ENCODE results near the gene RAB26. TPM values are rescaled to one million over a fixed set of nuclear protein-coding genes. Genes with fewer than 3 reads are reported as not detected.

The RAB26 gene
- total RNA-seq, 2 donors from 2014 or later = 18.2 to 24.5 TPM

DNA sequence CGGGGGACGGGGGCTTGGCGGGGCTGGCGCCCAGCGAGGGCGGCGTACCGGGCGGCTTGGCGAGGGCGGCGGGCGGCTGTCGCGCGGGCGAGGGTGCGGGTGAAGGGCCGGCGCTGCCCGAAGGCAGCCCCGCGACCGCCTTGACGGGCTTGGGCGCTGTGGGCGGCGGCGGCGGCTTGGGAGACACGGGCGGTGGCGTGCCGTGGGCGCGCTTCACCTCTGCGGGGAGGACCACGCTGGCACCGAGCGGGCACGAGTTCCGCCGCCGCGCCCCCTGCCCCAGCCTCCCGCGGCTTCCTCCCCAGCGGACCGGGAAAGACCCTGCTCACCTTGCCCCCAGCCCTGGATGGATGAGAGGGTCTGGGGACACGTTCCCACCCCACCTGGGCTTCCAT is 30.7 kb downstream of the RAB26 start:
- Histone ChIP-seq H3K27ac (no peak overlapping the region), H3K9ac (ENCODE audit: low read depth in 2 of 2, low read length in 2 of 2) (no peak overlapping the region), H3K36me3 (peaks cover 4% of the 10 kb centered on the region), H3K27me3 (no peaks in the 10 kb centered on the region), H3K4me1 (no peaks in the 10 kb centered on the region), H3K4me3 (no peak overlapping the region), H3K9me3 (no peaks in the 10 kb centered on the region)
- TF ChIP-seq, protein P1, sequence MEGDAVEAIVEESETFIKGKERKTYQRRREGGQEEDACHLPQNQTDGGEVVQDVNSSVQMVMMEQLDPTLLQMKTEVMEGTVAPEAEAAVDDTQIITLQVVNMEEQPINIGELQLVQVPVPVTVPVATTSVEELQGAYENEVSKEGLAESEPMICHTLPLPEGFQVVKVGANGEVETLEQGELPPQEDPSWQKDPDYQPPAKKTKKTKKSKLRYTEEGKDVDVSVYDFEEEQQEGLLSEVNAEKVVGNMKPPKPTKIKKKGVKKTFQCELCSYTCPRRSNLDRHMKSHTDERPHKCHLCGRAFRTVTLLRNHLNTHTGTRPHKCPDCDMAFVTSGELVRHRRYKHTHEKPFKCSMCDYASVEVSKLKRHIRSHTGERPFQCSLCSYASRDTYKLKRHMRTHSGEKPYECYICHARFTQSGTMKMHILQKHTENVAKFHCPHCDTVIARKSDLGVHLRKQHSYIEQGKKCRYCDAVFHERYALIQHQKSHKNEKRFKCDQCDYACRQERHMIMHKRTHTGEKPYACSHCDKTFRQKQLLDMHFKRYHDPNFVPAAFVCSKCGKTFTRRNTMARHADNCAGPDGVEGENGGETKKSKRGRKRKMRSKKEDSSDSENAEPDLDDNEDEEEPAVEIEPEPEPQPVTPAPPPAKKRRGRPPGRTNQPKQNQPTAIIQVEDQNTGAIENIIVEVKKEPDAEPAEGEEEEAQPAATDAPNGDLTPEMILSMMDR (IDR thresholded peaks at IDR 0.05) = no peak
- intact Hi-C loops (cut with DNase I) = no loop called here
- DNase-seq = no peak

DNA sequence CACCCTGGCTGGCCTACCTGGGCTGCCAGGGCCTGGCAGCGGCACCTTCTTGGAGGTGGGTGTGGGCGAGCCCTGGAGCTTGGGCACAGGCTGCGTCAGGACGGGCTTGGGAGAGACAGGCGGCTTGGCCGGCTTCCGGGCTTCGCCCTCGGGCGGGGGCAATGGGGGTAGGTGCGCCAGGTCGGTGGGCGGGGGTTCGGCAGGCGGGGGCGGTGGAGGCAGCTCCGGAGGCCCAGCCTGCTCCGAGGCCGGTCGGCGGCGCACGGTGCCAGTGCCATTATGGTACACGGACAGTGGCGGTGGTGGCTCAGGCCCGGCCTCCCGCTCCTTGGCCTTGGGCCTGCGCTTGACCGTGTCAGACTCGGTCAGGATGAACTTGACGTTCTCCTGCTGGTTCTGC is 31.2 kb downstream of the RAB26 start:
- Histone ChIP-seq H3K4me3 (no peak overlapping the region), H3K27ac (no peak overlapping the region), H3K27me3 (no peaks in the 10 kb centered on the region), H3K9ac (ENCODE audit: low read depth in 2 of 2, low read length in 2 of 2) (no peak overlapping the region), H3K9me3 (no peaks in the 10 kb centered on the region), H3K4me1 (no peaks in the 10 kb centered on the region), H3K36me3 (no peaks in the 10 kb centered on the region)
- intact Hi-C loops (cut with DNase I) = no loop called here
- no peak for DNase-seq
- TF ChIP-seq, protein P1 (IDR thresholded peaks at IDR 0.05) = no peak

DNA sequence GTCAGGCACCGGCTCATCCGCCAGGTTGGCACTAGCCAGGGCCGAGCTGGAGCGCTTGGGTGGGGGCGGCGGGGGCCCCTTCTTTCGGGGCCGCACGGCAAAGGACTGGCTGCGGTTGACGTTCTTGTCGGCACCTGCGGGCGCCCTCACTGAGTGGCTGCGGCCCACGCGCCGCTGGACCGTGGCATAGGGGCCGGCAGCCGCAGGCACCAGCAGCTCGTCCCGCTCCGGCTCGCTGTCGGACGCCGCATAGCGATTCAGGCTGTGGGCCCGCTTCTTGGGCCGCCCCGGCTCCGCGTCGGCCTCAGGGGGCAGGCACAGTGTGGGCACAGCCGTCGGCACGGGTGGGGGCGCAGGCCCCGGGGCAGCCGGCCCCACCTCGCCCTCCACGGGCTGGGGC is 32.0 kb downstream of the RAB26 start:
- intact Hi-C loops (cut with DNase I) = no loop called here
- H3K9me3 ChIP-seq = no peaks in the 10 kb centered on the region
- H3K4me1 ChIP-seq = no peaks in the 10 kb centered on the region

DNA sequence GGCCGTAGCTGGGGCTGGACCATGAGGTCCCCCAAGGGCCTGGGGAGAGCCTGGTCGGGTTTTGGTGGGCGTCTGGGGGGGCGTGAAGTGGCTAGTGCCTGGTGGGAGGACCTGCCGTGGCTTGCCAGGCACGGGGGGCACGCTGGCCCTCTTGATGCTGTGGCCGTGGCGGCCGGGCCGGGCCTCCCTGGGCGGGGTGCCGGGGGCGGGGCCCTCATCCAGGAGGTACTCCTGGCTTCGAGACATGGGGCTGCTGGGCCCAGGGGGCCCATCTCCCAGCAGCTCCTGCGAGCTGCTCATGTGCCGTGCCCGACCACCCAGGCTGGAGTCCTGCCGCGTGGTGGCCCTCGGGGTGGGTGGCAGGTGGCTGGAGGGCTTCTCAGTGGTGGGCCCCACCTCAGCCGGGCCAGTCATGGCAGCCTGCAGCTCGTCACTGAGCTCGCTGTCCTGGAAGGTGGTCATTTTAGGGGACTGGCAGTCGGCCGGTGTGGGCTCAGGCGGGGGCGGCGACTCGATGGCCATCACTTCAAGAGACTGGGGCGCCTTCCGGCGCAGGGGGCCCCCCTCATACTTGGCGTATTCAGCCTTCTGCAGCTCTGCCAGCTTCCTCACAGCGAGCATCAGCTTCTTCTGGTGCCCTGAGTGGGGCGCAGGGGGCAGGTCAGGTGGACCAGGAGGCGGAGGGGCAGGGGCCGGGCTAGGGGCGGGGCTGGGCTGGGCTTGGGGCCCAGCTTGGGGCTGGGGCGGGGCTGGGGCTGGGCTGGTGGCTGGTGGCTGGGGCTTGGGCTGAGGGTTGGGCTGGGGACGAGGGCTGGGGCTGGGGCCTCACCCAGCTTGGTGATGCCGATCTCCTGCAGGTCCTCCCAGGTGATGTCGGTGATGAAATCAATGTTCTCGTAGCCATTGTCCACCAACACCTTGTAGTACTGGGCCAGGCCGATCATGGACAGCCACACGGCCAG is 32.8 kb downstream of the RAB26 start:
- Histone ChIP-seq H3K36me3 (no peaks in the 10 kb centered on the region), H3K9ac (ENCODE audit: low read depth in 2 of 2, low read length in 2 of 2) (no peak overlapping the region), H3K4me3 (no peak overlapping the region), H3K4me1 (no peaks in the 10 kb centered on the region), H3K9me3 (no peaks in the 10 kb centered on the region), H3K27me3 (no peaks in the 10 kb centered on the region), H3K27ac (no peak overlapping the region)
- no peak for DNase-seq
- intact Hi-C loops (cut with DNase I) = no loop called here
- TF ChIP-seq, protein P1 (IDR thresholded peaks at IDR 0.05) = no peak

More for the DNA sequence above, 32.0 kb downstream of the RAB26 start:
- TF ChIP-seq, protein P1 (IDR thresholded peaks at IDR 0.05) = no peak
- H3K27ac ChIP-seq = no peak overlapping the region
- H3K4me3 ChIP-seq = no peak overlapping the region
- no peaks in the 10 kb centered on the region for H3K27me3 ChIP-seq
- DNase-seq = no peak
- no peaks in the 10 kb centered on the region for H3K36me3 ChIP-seq
- no peak overlapping the region for H3K9ac ChIP-seq (ENCODE audit: low read depth in 2 of 2, low read length in 2 of 2)

DNA sequence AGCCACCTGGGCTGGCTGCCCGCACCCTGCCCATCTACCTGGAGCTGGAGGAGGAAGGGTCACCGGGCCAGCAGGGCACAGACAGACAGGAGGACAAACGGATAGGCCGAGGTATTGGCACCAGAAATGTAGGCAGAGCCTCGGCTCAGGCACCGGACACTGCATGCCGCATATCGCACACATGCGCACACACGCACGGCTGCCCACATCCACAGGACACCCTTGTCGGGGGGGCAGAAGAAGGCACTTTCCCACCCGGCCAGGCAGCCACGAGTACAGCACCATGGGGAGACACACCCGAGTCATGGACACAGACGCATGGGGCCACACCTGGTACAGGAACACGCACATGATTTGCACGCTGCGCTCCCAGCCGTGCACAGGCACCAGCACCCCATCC is 33.5 kb downstream of the RAB26 start:
- H3K27ac ChIP-seq = no peak overlapping the region
- no peak for DNase-seq
- no peaks in the 10 kb centered on the region for H3K36me3 ChIP-seq
- TF ChIP-seq, protein P1 (IDR thresholded peaks at IDR 0.05) = no peak
- no peak overlapping the region for H3K4me3 ChIP-seq
- H3K9me3 ChIP-seq = no peaks in the 10 kb centered on the region
- intact Hi-C loops (cut with DNase I) = no loop called here
- no peaks in the 10 kb centered on the region for H3K4me1 ChIP-seq
- no peak overlapping the region for H3K9ac ChIP-seq (ENCODE audit: low read depth in 2 of 2, low read length in 2 of 2)
- H3K27me3 ChIP-seq = no peaks in the 10 kb centered on the region

Measured in colonic mucosa (tissue), 4 donors.